OCI-LY1 (cell line): ENCODE measurements around the gene PARVA.

ENCODE experiments used
- H2AFZ ChIP-seq: fragments of 200-600 bp; sonication (generic), shearing (Covaris generic); 2 replicates; pipeline ENCODE4 v1.6.0; 2014; ENCODE audit warnings: antibody characterized with exemption, mild to moderate bottlenecking, low read length
- H3F3A ChIP-seq: fragments of 200-600 bp; sonication (generic), shearing (Covaris generic); 2 replicates; pipeline ENCODE4 v1.6.0; 2014; ENCODE audit warnings: mild to moderate bottlenecking, antibody characterized with exemption, low read length, moderate library complexity; ENCODE audit not compliant: insufficient read depth
- H3K27ac ChIP-seq: fragments of 200-600 bp; sonication (generic); 2 replicates; pipeline ENCODE4 v1.5.1; 2014; ENCODE audit warnings: low read length, mixed run types, mild to moderate bottlenecking, low read depth; ENCODE audit not compliant: poor library complexity, severe bottlenecking
- H3K27me3 ChIP-seq: fragments of 200-600 bp; sonication (generic); 2 replicates; pipeline ENCODE4 v1.6.0; 2014; ENCODE audit warnings: antibody characterized with exemption, mild to moderate bottlenecking, low read length, moderate library complexity; ENCODE audit not compliant: insufficient read depth
- H3K36me3 ChIP-seq: fragments of 200-600 bp; sonication (generic); 2 replicates; pipeline ENCODE4 v1.6.1; 2014; ENCODE audit warnings: mild to moderate bottlenecking, antibody characterized with exemption, low read length, moderate library complexity, mixed read lengths; ENCODE audit not compliant: insufficient read depth
- H3K4me1 ChIP-seq: fragments of 200-600 bp; sonication (generic); 2 replicates; pipeline ENCODE4 v1.5.1; 2014; ENCODE audit warnings: mild to moderate bottlenecking, low read length, moderate library complexity; ENCODE audit not compliant: insufficient read depth, severe bottlenecking
- H3K4me2 ChIP-seq: fragments of 200-600 bp; sonication (generic), shearing (Covaris generic); 2 replicates; pipeline ENCODE4 v1.6.1; 2014; ENCODE audit warnings: low read length
- H3K4me3 ChIP-seq: fragments of 200-600 bp; sonication (generic); 2 replicates; pipeline ENCODE4 v1.5.1; 2014; ENCODE audit warnings: low read length, low read depth, mild to moderate bottlenecking, mixed read lengths; ENCODE audit not compliant: poor library complexity, severe bottlenecking
- H3K79me2 ChIP-seq: fragments of 200-600 bp; shearing (Covaris generic); 2 replicates; pipeline ENCODE4 v1.6.1; 2016; ENCODE audit warnings: mixed run types, low read length, mixed read lengths; ENCODE audit not compliant: insufficient read depth
- H3K9ac ChIP-seq: fragments of 200-600 bp; sonication (generic), shearing (Covaris generic); 2 replicates; pipeline ENCODE4 v1.6.1; 2014; ENCODE audit warnings: mild to moderate bottlenecking, low read length, mixed read lengths
- H3K9me2 ChIP-seq: fragments of 200-600 bp; sonication (generic), shearing (Covaris generic); 2 replicates; pipeline ENCODE4 v1.6.1; 2014; ENCODE audit warnings: low read depth, mild to moderate bottlenecking, low read length, mixed read lengths
- H3K9me3 ChIP-seq: fragments of 200-600 bp; shearing (Covaris generic); 2 replicates; pipeline ENCODE4 v1.6.1; 2014; ENCODE audit warnings: low read length, mixed read lengths
- H4K20me1 ChIP-seq: fragments of 200-600 bp; sonication (generic), shearing (Covaris generic); 2 replicates; pipeline ENCODE4 v1.6.0; 2016; ENCODE audit warnings: mild to moderate bottlenecking, low read length; ENCODE audit not compliant: insufficient read depth
- EZH2 ChIP-seq: fragments of 200-600 bp; sonication (generic), shearing (Covaris generic); IDR thresholded peaks from 2 replicates; pipeline ENCODE4 v1.8.0; 2017; ENCODE audit warnings: borderline replicate concordance, mixed run types, mild to moderate bottlenecking, antibody characterized with exemption, low read length, moderate library complexity, mixed read lengths
- TF ChIP-seq, protein P1 (sequence below): fragments of 200-600 bp; sonication (generic), shearing (Covaris generic); IDR thresholded peaks from 2 replicates; pipeline ENCODE4 v1.5.1; 2017; ENCODE audit warnings: mild to moderate bottlenecking, antibody characterized with exemption, low read length, moderate library complexity, mixed read lengths

PARVA gene

DNA sequence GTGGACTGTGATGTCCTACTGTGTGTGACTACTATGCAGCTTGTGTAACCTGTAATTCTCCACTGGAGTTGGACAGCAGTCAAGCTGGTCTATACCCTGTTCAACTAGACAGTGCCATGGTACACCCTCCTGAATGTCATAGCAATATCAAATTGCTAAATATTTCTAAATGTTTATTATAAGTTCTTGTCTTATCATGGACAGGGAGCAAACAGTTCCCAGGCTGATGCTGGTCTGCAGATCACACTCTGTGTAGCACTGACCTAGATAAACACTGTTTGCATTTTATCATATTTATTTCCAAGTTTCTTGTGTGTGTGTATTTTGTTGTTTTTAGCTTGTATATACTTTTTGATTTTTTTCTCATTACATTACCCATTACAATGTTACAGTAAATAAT, 22.0 kb downstream of the PARVA start:
- H3K4me3 ChIP-seq, result no peak overlapping the region

DNA sequence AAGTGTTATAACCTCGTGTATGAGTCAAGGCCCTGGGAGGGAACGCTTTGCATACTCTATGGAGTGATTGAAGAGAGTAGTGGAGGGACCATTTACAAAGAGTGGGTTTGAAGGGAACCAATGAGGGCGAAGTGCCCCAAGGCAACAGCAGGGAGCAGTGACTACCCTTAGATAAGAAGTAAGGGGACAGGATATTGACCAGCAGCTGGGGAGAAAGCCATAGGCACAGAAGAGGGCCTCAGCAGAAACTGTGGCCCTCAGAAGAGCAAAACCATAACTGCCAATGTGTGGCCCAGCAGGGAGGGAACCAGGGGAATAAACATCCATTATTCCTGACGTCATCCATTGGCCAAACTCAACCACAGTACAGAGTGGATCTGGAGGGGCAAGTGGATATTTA, 24.7 kb downstream of the PARVA start:
- no peak for TF ChIP-seq EZH2
- TF ChIP-seq, protein P1, sequence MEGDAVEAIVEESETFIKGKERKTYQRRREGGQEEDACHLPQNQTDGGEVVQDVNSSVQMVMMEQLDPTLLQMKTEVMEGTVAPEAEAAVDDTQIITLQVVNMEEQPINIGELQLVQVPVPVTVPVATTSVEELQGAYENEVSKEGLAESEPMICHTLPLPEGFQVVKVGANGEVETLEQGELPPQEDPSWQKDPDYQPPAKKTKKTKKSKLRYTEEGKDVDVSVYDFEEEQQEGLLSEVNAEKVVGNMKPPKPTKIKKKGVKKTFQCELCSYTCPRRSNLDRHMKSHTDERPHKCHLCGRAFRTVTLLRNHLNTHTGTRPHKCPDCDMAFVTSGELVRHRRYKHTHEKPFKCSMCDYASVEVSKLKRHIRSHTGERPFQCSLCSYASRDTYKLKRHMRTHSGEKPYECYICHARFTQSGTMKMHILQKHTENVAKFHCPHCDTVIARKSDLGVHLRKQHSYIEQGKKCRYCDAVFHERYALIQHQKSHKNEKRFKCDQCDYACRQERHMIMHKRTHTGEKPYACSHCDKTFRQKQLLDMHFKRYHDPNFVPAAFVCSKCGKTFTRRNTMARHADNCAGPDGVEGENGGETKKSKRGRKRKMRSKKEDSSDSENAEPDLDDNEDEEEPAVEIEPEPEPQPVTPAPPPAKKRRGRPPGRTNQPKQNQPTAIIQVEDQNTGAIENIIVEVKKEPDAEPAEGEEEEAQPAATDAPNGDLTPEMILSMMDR, result no peak
- Histone ChIP-seq H2AFZ (no peak overlapping the region), H3K4me2 (no peak overlapping the region), H3K79me2 (no peaks in the 10 kb centered on the region), H3K4me1 (no peaks in the 10 kb centered on the region), H3F3A (no peaks in the 10 kb centered on the region), H3K9ac (no peak overlapping the region), H4K20me1 (no peaks in the 10 kb centered on the region), H3K9me2 (no peaks in the 10 kb centered on the region), H3K4me3 (no peak overlapping the region), H3K27me3 (no peaks in the 10 kb centered on the region), H3K9me3 (no peaks in the 10 kb centered on the region), H3K36me3 (no peaks in the 10 kb centered on the region), H3K27ac (no peak overlapping the region)

More for the DNA sequence above, 22.0 kb downstream of the PARVA start:
- Histone ChIP-seq H3K27ac (no peak overlapping the region), H3K27me3 (no peaks in the 10 kb centered on the region), H3K79me2 (no peaks in the 10 kb centered on the region), H2AFZ (no peak overlapping the region), H3K36me3 (no peaks in the 10 kb centered on the region), H3K9me2 (no peaks in the 10 kb centered on the region), H3K4me2 (no peak overlapping the region), H3K9ac (no peak overlapping the region), H4K20me1 (no peaks in the 10 kb centered on the region), H3F3A (no peaks in the 10 kb centered on the region), H3K9me3 (no peaks in the 10 kb centered on the region), H3K4me1 (no peaks in the 10 kb centered on the region)
- TF ChIP-seq EZH2, result no peak
- TF ChIP-seq, protein P1, result no peak

DNA sequence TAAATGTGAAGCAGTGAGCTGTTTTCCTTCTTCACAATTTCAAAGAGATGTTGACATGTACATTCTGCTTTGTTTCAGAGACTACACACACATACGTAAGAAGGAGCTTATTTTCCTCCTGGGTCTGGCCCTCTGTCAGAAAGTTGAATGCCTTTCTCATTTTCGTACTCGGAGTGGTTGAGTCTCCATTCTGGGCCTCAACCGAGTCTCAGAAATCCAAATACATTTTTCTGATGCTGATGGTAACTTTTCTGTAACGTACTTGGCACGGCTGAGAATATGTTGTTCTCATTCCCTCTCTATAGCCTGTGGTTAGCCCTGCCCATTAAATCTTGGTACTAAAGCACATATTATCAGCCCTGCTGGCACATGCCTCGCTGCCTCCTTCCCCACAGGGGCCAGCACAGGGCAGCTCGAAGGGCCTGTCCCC, 25.3 kb downstream of the PARVA start:
- H3K9me2 ChIP-seq, result no peaks in the 10 kb centered on the region
- H3K79me2 ChIP-seq, result no peaks in the 10 kb centered on the region
- no peak overlapping the region for H3K27ac ChIP-seq
- no peaks in the 10 kb centered on the region for H3K36me3 ChIP-seq
- no peak overlapping the region for H3K4me2 ChIP-seq
- H2AFZ ChIP-seq, result no peak overlapping the region
- no peaks in the 10 kb centered on the region for H3K4me1 ChIP-seq
- H3K9me3 ChIP-seq, result no peaks in the 10 kb centered on the region
- H4K20me1 ChIP-seq, result no peaks in the 10 kb centered on the region
- TF ChIP-seq EZH2, result no peak
- TF ChIP-seq, protein P1, result no peak
- no peak overlapping the region for H3K9ac ChIP-seq
- H3K4me3 ChIP-seq, result no peak overlapping the region
- no peaks in the 10 kb centered on the region for H3K27me3 ChIP-seq
- no peaks in the 10 kb centered on the region for H3F3A ChIP-seq
